Loucy (cell line): ENCODE measurements around the gene MAP3K6.

Experiments used
- H2AFZ ChIP-seq: fragments of 200-600 bp; sonication (generic); 2 replicates; pipeline ENCODE4 v1.6.0; 2016; ENCODE audit warnings: antibody characterized with exemption, mild to moderate bottlenecking, low read length, moderate library complexity
- H3F3A ChIP-seq: fragments of 200-600 bp; 2 replicates; pipeline ENCODE4 v1.6.0; 2016; ENCODE audit warnings: antibody characterized with exemption, low read depth, mild to moderate bottlenecking
- H3K27me3 ChIP-seq: fragments of 200-600 bp; sonication (generic); 2 replicates; pipeline ENCODE4 v1.6.1; 2014; ENCODE audit warnings: low read length, mild to moderate bottlenecking; ENCODE audit not compliant: insufficient read depth, poor library complexity, severe bottlenecking
- H3K36me3 ChIP-seq: fragments of 200-600 bp; sonication (generic); 2 replicates; pipeline ENCODE4 v1.6.1; 2016; ENCODE audit warnings: low read length; ENCODE audit not compliant: insufficient read depth
- H3K4me1 ChIP-seq: fragments of 200-600 bp; sonication (generic); 2 replicates; pipeline ENCODE4 v1.5.1; 2014; ENCODE audit warnings: low read length, mild to moderate bottlenecking; ENCODE audit not compliant: insufficient read depth, poor library complexity, severe bottlenecking
- H3K4me2 ChIP-seq: fragments of 200-600 bp; sonication (generic); 2 replicates; pipeline ENCODE4 v1.6.0; 2014; ENCODE audit warnings: antibody characterized with exemption, low read length, low read depth, mild to moderate bottlenecking; ENCODE audit not compliant: poor library complexity, severe bottlenecking
- H3K4me3 ChIP-seq: fragments of 200-600 bp; sonication (generic); 2 replicates; pipeline ENCODE4 v1.5.1; 2014; ENCODE audit warnings: low read length, mild to moderate bottlenecking, mixed read lengths; ENCODE audit not compliant: poor library complexity, severe bottlenecking
- H3K79me2 ChIP-seq: fragments of 200-600 bp; sonication (generic); 2 replicates; pipeline ENCODE4 v1.6.1; 2014; ENCODE audit warnings: low read length; ENCODE audit not compliant: insufficient read depth
- H3K9ac ChIP-seq: fragments of 200-600 bp; sonication (generic); 2 replicates; pipeline ENCODE4 v1.6.0; 2014; ENCODE audit warnings: mild to moderate bottlenecking, low read depth, low read length, moderate library complexity; ENCODE audit not compliant: poor library complexity, severe bottlenecking
- H3K9me2 ChIP-seq: fragments of 200-600 bp; sonication (generic); replicated peaks from 2 replicates; pipeline ENCODE4 v1.6.1; 2016; ENCODE audit warnings: low read depth, low read length, mixed read lengths
- H3K9me3 ChIP-seq: fragments of 200-600 bp; sonication (generic); 2 replicates; pipeline ENCODE4 v1.6.1; 2014; ENCODE audit warnings: mild to moderate bottlenecking, antibody characterized with exemption, low read length, low read depth; ENCODE audit not compliant: insufficient read depth
- H4K20me1 ChIP-seq: fragments of 200-600 bp; sonication (generic); 2 replicates; pipeline ENCODE4 v1.6.0; 2014; ENCODE audit warnings: antibody characterized with exemption, low read length, mild to moderate bottlenecking; ENCODE audit not compliant: insufficient read depth, poor library complexity, severe bottlenecking
- EZH2phosphoT487 ChIP-seq: fragments of 200-600 bp; IDR thresholded peaks from 2 replicates; pipeline ENCODE4 v1.6.1; 2018; ENCODE audit warnings: antibody characterized with exemption, mild to moderate bottlenecking, moderate library complexity, borderline replicate concordance
- TF ChIP-seq, protein P1 (sequence below): fragments of 200-600 bp; sonication (generic); conservative IDR thresholded peaks from 2 replicates; pipeline ENCODE4 v1.5.1; 2014; ENCODE audit warnings: mild to moderate bottlenecking, antibody characterized with exemption, low read length

Gene MAP3K6

DNA sequence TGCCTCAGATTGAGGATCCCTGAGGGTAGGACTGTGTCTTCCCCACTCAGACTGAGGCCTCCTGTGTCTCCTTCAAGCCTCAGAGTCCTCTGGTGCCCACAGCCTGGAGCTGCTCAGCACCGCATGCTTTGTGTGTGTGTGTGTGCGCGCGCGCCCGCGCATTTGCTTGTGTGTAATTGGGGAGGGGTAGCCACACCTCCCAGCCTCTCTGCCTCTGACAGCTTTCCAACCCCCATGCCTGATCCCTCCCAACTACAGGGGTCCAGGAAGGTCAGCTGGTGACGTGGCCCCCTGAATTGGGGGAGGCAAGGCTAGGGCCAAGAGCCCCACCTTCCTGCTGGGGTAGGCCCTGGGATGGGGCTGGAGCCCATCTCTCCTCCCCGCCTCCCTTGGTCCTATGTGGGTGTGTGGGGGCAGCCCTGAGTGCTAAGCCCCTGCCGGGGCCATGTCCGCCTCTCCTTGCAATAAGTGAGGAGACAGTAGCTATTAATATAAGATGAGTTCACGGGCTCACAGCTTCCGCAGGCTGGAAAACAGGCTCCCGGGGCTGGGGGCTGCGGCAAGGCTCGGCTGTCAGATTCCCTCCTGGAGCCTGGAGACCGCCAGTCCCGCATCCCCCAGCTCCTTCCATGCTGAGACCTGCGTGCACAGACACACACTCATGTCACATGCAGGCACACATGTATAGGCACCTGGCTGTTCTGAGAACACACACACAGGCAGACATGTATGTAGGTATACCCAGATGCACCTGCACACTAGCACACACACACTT is 32.7 kb upstream of the MAP3K6 start:
- Histone ChIP-seq H3K9ac (peak overlapping the region; percentile 7), H3F3A (peaks cover 16% of the 10 kb centered on the region; the same call in 1 of the 2 replicates), H3K4me3 (no peak overlapping the region), H3K9me3 (no peaks in the 10 kb centered on the region), H3K9me2 (no peaks in the 10 kb centered on the region), H4K20me1 (no peaks in the 10 kb centered on the region), H2AFZ (no peak overlapping the region), H3K27me3 (no peaks in the 10 kb centered on the region), H3K79me2 (no peaks in the 10 kb centered on the region), H3K4me1 (peaks cover 34% of the 10 kb centered on the region), H3K4me2 (no peak overlapping the region), H3K36me3 (no peaks in the 10 kb centered on the region)
- no peak for TF ChIP-seq EZH2phosphoT487
- TF ChIP-seq, protein P1, sequence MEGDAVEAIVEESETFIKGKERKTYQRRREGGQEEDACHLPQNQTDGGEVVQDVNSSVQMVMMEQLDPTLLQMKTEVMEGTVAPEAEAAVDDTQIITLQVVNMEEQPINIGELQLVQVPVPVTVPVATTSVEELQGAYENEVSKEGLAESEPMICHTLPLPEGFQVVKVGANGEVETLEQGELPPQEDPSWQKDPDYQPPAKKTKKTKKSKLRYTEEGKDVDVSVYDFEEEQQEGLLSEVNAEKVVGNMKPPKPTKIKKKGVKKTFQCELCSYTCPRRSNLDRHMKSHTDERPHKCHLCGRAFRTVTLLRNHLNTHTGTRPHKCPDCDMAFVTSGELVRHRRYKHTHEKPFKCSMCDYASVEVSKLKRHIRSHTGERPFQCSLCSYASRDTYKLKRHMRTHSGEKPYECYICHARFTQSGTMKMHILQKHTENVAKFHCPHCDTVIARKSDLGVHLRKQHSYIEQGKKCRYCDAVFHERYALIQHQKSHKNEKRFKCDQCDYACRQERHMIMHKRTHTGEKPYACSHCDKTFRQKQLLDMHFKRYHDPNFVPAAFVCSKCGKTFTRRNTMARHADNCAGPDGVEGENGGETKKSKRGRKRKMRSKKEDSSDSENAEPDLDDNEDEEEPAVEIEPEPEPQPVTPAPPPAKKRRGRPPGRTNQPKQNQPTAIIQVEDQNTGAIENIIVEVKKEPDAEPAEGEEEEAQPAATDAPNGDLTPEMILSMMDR = no peak

DNA sequence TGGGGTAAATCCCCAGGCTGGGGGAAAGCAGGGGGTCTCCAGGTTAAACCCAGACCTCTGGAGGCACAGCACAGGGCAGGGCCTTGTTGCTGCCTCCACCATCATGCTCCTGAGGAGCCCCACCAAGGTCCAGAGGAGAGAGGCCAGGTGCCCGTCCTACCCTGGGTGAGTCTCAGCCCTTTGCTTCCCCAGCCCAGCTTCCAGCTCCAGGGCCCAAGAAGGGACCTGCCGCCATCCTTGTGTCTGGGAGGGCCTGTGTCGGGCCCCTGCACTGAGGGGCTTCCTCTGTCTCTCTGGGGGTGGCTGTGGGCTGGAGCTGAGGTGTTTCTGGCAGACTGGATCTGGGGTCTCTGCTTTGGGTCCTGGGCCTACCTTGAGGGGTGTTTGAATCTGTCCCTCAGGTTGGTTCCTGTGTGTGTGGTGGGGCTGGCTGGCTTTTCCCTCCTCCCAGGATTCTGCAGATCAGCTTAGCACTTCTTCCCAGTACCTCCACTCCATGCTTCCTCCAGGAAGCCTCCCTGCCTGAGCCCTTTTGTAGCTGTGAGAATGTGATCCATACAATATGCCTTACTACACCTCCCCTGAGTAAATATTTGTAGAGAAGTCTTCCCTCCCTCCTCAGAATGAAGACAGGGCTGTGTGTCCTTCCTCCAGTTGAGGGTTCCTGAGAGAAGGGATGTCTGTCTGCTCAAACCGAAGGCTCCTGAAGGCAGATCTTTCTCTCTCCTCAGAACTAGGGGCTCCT is 31.8 kb upstream of the MAP3K6 start:
- Histone ChIP-seq H3K4me2 (no peak overlapping the region), H2AFZ (no peak overlapping the region), H3K27me3 (no peaks in the 10 kb centered on the region), H3K4me1 (peaks cover 25% of the 10 kb centered on the region), H3K79me2 (no peaks in the 10 kb centered on the region), H3K9me2 (no peaks in the 10 kb centered on the region), H4K20me1 (no peaks in the 10 kb centered on the region), H3K4me3 (no peak overlapping the region), H3K9me3 (no peaks in the 10 kb centered on the region), H3K36me3 (no peaks in the 10 kb centered on the region), H3K9ac (peak overlapping the region; percentile 7), H3F3A (peaks cover 9% of the 10 kb centered on the region; the same call in 1 of the 2 replicates)
- TF ChIP-seq, protein P1 = no peak
- no peak for TF ChIP-seq EZH2phosphoT487

DNA sequence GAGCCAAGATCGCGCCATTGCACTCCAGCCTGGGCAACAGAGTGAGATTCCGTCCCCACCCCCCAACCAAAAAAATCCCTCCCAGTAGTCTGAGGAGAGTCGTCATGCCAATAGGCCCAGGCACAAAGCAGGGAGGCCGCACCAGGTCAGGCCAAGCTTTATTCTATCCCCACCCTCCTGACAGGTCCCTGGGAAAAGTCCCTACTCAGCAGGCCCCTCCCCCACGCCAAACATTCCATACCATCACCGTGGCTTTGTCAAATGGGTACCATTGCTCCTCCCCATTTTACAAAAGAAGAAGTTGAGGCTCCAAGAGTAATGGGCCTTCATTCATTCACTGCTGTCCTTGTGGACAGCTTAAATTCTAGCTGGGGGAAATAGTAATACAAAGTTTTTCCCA is 31.0 kb upstream of the MAP3K6 start:
- Histone ChIP-seq H3K27me3 (no peaks in the 10 kb centered on the region), H4K20me1 (no peaks in the 10 kb centered on the region), H3K9ac (no peak overlapping the region), H3K79me2 (no peaks in the 10 kb centered on the region), H3K36me3 (no peaks in the 10 kb centered on the region), H3K4me1 (peaks cover 23% of the 10 kb centered on the region), H3F3A (peaks cover 3% of the 10 kb centered on the region; the same call in 1 of the 2 replicates), H3K9me2 (no peaks in the 10 kb centered on the region), H2AFZ (no peak overlapping the region), H3K4me3 (no peak overlapping the region), H3K9me3 (no peaks in the 10 kb centered on the region), H3K4me2 (no peak overlapping the region)
- TF ChIP-seq, protein P1 = no peak
- no peak for TF ChIP-seq EZH2phosphoT487
